ENCODE results near the gene PCDH9.

DNA sequence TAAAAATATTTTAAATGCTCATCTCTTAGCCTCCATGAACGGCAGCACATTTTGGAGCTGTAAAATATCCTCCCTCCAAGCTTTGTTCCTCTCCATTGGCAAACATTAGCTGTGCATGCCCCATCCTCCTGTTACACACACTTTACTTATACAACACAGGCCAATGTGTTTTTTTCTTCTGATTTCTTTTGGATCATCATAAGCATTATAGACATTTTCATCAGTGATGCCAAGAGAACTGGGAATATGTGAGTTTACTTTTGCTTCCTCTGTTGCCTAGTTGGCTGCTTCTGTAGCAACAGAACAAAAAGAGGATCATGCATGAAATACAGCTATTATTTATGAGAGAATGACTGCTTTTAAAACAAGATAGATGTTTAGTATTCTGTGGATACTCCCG is 142.6 kb downstream of the PCDH9 start:
- TF ChIP-seq, protein P1, sequence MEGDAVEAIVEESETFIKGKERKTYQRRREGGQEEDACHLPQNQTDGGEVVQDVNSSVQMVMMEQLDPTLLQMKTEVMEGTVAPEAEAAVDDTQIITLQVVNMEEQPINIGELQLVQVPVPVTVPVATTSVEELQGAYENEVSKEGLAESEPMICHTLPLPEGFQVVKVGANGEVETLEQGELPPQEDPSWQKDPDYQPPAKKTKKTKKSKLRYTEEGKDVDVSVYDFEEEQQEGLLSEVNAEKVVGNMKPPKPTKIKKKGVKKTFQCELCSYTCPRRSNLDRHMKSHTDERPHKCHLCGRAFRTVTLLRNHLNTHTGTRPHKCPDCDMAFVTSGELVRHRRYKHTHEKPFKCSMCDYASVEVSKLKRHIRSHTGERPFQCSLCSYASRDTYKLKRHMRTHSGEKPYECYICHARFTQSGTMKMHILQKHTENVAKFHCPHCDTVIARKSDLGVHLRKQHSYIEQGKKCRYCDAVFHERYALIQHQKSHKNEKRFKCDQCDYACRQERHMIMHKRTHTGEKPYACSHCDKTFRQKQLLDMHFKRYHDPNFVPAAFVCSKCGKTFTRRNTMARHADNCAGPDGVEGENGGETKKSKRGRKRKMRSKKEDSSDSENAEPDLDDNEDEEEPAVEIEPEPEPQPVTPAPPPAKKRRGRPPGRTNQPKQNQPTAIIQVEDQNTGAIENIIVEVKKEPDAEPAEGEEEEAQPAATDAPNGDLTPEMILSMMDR (IDR thresholded peaks at IDR 0.05) = no peak
- TF ChIP-seq POLR2A (IDR thresholded peaks at IDR 0.05) = no peak

Measured in thyroid gland (tissue), 4 donors.